ENCODE results near the gene HSD17B3.

- TF ChIP-seq EED (CRISPR knock-in tag; IDR thresholded peaks at IDR 0.05) (no peak), ZNF180 (CRISPR knock-in tag; IDR thresholded peaks at IDR 0.05; ENCODE audit: borderline replicate concordance, low read depth) (no peak), MXI1 (IDR thresholded peaks at IDR 0.05; ENCODE audit: borderline replicate concordance, low read depth, low read length) (no peak), MTERF4 (CRISPR knock-in tag; IDR thresholded peaks at IDR 0.05) (no peak), KLF16 (CRISPR knock-in tag; IDR thresholded peaks at IDR 0.05) (no peak), POLR2AphosphoS2 (IDR thresholded peaks at IDR 0.05; ENCODE audit: low read depth, low read length) (no peak), POLR2A (IDR thresholded peaks at IDR 0.05; ENCODE audit: insufficient read depth in 1 of 2, low read depth in 2 of 2, low read length in 2 of 2) (no peak), THAP7 (CRISPR knock-in tag; IDR thresholded peaks at IDR 0.05) (no peak), ZNF75D (CRISPR knock-in tag; IDR thresholded peaks at IDR 0.05; ENCODE audit: borderline replicate concordance) (no peak), JUN (CRISPR knock-in tag; IDR thresholded peaks at IDR 0.05) (no peak), TARDBP (CRISPR knock-in tag; IDR thresholded peaks at IDR 0.05) (no peak)
Measured at GRCh38 chr9:96215841-96216240, 86.1 kb downstream of the HSD17B3 start.

All from HepG2 (cell line).